Measurements from ENCODE around the gene CCSER1.
"Not testable (repeated sequence)": the region's sequence is repeated elsewhere in the genome, so short reads cannot be mapped to it uniquely, and the experiment has no call there.

Gene CCSER1

DNA sequence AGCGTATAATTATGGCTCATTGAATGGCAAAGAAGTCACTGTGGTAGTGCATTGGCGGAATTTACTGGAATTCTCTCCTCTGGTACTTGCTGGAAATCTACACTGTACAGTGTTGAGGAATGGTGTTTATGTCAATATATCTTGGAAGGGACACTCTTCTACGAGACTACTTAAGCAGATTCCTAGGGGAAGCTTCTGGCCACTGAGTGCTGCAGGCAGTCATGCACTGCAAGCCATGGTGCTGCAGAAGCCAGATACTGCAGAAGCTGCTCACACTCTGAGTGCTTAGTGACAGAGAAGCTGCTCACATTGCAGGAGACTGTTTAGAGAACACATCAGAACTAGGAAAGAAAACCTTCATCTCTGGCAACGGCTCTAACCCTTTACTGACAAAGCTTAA lies 725.0 kb downstream of the CCSER1 start:
- no peak for DNase-seq

DNA sequence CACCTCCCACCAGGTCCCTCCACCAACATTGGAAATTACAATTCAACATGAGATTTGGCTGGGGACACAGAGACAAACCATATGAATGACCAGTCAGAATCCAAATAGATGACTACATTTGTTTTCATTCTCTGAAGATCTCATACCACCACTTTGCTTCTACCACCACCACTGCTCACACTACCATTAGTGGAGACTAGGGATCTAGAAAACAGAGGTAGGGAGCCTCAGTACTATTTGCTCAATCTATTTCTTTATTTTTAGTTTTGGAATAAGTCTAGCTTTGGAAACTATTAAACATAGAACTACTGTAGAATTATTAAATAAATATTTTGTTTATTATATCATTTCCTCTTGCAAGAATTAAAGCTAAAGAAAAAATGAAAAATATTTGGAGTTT lies 727.9 kb downstream of the CCSER1 start:
- no peak for DNase-seq

DNA sequence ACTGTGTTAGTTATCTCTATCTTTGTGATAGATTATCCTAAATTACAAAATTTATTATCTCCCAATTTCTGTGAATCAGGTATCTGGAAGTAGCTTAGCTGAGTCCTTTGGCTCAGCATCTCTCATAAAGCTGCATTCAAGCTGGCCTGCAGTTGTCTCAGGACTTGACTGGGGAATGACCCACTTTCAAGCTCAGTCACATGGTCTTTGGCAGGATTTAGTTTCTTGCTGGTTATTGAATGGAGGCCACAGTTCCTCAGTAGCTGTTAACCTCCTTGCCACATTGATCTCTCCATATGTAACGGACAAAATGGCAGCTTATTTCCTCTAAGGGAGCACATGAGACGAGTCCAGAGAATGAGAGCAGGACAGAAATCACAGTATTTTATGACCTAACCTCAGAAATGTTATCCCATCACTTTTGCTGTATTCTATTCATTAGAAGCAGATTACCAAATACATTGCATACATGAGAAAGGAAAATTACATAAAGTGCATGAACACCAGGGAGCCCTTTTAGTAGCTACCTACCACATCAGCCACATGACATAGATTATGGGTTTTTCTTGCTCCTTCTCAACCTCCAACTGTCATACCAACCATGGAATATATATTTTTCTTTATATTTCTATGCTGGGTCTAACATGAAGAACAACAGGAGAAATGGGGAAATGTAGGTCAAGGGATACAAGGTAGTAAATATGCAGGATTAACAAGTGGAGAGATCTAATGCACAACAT lies 730.1 kb downstream of the CCSER1 start:
- no peak for DNase-seq

DNA sequence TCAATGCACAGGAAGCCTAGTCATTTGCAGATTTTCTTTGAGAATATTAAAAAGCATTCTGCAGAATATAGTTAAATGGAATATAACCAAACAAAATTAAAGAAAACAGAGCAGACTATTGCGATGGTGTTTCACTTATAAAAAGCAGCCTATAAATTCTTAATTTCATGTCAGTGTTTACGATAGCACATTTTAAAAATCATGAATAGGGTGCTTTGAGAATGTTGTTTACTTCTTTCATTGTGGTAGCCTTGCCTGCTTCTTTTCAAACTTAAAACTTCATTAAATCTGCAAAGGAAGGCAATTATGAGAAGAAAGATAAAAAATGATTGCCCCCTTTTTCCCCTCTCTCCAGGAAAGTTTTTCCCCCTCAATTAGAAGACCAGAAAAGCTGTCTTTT lies 748.6 kb downstream of the CCSER1 start:
- DNase-seq, result no peak

DNA sequence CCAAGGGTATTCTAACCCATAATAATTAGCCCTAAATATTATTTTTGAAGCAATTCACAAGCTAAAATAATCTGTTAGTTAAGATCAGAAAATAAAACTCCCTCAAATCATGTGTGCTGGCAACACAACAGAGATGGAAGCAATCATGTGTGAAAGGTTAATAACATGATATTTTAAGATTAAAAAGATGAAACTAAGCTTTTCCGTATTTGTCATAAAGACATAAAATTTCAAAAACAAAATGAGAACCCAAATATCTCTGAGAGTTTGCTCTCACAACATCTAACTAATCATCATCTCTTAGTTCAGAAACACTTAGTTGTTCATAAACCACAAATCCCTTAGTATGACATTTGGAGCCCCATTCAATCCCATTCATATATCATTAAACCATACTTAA lies 749.1 kb downstream of the CCSER1 start:
- no peak for DNase-seq

DNA sequence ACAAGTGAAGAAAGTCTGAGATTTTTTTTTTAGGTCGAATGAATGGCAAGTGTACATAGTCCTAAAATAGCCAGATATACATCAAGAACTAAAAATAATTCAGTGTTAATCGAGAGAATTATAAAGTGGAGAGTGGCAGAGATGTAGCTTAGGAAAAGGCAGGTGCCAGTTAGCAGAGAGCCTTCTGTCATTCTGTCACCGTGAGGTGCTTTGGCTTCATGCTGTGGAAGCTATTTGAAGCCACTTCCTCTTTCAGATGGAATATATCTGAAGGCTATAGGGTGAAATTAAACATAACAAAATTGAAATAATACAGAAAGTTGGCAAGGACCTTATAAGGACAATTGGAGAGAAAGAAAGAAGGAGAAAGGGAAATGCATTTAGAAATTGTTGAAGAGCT lies 756.3 kb downstream of the CCSER1 start:
- DNase-seq, result no peak

DNA sequence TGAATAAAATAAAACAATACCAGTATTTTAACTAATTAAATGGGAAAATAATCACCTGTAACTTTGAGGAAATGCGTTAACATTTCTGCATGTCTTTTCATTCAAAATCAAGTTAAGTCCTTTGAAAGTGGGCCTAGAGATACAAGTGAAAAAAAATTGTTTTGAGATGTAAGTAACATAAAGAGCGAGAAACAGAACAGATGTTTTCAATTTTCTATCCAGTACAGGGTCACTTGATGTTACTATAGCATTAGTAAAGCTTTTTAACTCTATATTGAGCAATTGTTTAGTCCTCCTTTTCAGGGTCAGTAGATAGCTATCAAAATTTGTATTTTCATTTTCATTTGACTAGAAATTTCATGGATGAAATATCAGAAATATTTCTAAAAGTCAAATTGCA lies 761.4 kb downstream of the CCSER1 start:
- DNase-seq, result no peak

DNA sequence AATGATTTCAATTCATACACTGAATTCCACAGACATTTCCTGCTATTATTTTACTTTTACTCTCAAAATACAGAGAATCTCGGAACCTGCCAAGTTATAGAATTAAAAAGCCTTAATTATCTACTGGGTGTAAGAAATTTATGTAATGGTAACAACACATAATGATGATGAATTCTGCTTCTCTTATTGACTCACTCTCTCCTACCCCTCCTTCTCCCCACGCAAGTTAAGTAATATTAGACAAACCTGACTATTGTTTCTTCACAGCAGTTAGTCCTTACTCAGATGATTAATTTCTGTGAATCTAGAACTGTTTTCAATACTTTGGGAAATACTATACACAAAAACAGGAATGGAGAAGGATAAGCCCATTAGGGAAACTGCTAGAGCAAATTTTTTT lies 762.0 kb downstream of the CCSER1 start:
- no peak for DNase-seq

DNA sequence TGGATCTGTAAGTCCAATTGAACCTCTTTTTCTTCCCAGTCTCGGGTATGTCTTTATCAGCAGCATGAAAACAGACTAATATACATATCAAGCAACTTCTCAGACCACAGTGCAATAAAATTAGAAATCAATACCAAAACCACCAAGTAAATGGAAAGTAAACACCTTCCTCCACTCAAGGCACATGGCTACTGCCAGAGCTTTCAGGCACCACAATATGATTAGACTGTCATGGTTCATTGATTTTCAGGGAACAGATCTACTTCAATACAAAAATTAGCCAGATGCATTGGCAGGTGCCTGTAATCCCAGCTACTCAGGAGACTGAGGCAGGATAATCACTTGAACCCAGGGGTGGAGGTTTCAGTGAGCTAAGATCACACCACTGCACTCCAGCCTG lies 776.2 kb downstream of the CCSER1 start:
- DNase-seq, result not testable (repeated sequence)

DNA sequence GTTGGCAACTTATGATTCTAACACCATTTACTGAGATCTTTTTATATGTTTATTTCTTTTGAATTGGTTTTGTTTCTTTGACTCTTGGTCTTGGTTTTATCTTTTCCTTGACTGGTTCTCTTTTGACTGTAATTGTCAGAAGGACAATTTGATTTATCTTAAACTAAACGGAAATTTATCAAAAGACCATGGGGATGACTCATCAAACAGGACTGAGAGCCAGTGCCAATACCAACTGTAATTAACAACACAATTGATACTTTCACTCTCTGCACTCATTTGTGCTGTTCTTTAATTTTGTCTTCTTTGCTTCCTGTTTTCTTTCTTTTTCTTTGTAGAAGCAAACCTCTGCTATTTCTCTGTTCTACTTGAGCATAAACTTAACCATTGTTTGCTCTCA lies 776.8 kb downstream of the CCSER1 start:
- no peak for DNase-seq

DNA sequence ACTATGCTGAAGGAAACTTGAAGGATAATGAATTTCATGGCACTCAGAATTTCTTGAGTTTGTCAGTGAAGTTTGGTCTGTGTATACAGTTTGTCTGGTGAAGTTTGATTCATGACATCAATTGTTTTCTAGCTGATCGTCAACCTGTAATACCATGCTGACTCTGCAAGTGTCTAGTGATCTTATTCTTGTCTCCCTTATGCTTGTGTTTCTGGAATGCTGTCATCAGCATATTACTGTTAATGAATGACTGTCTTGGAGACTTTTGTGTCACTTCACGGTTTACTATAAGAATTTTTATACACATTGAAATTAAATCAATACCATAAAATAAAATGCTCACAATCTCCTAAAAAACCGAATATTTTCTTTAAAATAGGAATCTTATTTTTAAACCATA lies 779.0 kb downstream of the CCSER1 start:
- no peak for DNase-seq

DNA sequence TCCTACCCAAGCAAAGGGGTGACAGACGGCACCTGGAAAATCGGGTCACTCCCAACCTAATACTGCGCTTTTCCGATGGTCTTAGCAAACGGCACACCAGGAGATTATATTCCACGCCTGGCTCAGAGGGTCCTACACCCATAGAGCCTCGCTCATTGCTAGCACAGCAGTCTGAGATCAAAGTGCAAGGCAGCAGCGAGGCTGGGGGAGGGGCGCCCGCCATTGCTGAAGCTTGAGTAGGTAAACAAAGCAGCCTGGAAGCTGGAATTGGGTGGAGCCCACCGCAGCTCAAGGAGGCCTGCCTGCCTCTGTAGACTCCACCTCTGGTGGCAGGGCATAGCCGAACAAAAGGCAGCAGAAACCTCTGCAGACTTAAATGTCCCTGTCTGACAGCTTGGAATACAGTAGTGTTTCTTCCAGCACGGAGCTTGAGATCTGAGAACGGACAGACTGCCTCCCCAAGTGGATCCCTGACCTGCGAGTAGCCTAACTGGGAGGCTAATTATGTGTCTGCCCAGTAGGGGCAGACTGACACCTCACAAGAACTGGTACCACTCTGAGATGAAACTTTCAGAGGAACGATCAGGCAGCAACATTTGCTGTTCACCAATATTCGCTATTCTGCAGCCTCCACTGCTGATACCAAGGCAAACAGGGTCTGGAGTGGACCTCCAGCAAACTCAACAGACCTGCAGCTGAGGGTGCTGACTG lies 784.7 kb downstream of the CCSER1 start:
- DNase-seq, result not testable (repeated sequence)

DNA sequence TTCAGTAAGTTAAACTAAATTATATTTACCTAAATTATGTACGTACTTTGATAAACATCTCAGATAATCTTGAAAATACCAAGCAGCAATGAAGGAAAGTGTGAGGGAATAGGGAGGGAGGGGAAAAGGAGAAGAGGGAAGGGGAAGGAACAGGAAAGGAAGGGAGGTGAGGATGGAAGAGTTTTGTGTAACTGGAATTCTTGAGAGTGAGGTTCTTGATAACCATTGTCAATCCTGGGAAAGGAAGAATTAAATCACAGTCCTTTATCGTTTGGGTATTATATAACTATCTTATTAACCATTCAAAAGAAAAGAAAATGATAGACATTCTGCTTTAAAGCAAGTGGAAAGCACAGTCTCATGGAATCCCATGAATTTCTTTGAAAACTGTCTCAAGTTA lies 795.0 kb downstream of the CCSER1 start:
- DNase-seq, result no peak

DNA sequence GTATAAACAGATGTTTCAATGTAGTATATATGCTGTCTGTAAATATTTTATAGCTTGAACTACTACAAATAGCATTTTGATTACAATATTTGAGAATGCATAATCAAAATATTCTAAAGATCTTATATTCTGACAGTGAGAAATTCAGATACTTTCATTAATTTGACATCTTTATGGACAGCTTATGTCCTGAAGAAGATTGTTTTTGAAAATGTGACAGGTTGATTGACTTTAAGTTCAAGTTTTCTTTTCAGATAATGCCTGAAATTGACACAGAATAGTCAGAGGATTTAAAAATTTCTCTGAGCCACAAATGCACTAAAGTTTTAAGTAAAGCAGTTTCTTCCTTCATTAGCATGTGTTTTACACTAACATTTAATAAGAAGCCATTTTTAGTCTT lies 799.8 kb downstream of the CCSER1 start:
- no peak for DNase-seq

DNA sequence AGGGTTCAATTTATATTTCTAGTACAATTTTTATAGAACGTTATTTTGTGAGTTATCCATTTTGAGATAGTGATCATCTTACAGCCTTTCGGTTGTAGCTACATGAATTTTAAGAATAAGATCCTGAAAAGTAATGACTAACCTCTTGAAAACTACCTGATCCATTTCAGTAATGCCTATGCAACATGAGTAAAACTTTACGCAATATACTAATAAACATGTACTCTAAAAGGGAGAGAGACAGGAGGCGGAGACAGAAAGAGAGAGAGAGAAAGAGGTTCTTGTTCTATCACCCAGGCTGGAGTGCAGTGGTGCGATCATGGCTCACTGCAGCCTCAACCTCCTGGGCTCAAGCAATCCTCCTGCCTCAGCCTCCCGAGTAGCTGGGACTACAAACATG lies 816.1 kb downstream of the CCSER1 start:
- DNase-seq, result no peak

DNA sequence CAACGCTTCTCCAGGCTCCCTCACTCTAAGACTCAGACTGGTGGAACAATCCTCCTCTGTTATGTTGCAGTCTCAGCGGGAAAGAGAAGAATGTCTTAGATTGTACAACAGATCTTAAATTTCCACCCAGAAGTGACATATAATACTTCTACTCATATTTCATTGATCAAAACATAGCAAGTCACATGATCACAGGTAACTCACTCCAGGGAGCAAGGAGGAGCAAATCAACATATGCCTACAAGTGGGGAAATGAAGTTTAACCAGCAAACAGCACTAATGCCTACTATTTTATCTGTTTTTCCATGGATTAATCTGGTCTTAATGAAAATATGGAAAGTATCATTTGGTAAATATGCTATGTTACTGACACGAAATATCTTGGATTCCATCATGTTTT lies 819.8 kb downstream of the CCSER1 start:
- DNase-seq, result no peak

DNA sequence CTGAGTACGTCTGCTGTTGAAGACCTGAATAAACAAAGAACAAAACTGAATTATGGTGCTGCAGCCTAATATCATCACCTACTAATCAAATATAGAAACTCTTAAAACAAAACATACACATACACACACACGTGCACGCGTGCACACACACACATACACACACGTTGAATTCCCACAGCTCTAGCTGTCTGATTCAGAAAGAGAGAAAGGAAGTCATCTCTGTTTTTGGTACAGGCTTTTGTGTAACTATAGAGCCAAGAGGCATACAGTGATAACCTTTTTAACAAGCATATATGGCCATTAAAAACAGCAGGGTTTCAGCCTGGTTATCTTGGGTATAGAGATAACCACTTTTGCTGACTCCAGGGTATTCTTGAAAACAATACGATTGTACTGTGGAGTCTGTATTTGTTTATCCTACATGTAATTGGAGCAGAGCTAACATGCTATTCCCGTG lies 823.2 kb downstream of the CCSER1 start:
- DNase-seq, result no peak

DNA sequence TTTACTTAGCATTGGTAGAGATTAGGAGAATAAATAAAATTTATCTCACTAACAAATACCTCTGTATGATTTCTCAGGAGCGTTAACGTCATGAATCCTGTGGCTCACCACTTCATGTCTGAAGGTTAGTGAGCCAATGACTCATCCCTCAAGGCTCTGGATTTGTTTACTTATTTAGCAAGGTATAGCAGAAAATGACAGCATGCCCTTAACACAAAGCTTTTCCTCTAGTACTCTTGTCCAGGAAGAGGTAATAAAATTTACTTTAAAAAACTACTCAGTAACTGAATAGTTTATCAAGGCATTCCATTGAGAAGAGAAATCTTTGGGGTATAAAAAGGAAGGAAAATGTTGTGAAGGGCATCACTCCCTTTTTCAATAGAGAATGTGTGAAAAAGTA lies 823.8 kb downstream of the CCSER1 start:
- DNase-seq, result no peak

DNA sequence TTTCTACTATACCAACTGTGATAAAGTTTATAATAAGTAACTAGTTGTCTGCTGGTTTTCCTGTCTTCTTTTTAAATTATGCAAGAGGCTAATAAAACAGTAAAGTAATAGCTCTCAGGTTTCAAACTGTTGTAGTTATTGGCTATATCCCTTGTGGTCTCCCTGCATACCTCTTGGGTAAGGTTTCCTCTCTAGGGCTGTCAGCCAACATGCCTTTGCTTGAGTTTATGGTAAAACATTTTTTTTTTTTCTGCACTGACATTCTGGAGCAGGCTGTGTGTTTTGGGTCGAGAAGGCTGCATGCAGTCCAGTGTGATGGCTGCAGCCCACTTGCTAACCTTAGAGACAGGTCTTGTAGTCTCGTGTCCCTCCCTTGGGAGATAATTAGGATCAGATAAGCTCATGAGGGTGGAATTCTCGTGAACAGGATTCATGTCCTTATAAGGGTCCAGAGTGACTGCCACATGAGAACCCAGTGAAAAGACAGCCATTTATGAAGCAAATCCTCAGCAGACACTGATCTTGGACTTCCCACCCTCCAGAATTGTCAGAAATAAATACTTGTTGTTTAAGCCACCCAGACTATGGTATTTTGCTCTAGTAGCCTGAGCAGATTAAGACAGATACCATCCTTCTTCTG lies 831.2 kb downstream of the CCSER1 start:
- DNase-seq, result no peak

DNA sequence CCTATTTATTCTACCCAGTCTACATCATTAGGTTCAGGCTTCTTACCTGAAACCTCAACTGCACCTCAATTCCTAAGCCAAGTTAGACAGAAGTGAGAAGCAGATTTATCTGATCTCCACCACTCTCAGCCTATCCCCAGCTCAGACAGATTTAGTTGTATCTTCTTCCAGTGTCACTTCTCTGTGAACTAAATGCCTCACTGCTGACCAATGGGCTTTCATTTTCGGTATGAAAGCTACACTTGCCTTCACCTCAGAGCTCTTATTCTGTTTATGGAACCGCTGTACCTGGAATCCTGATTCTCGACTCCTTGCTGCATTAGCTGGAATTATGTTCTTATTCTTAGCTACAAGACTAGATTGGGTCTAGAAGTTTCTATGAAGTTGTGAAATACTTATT lies 833.2 kb downstream of the CCSER1 start:
- no peak for DNase-seq

DNA sequence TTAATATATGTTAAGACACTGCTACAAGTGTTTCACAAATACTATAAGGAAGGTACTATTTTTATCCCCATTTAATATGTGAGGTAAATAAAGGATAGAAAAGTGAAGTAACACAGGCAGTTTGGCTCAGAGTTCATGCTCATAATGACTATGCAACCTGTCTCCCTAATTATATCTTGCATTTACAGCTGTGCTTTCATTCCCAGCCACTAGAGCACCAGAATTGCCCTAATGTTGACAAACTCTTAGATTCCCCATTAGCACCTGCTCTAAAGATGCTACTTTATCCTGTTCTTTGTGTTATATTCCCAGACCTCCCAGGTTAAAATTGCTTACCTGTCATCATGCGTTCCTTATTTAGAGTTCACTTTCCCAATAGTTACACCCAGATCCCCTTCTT lies 833.6 kb downstream of the CCSER1 start:
- no peak for DNase-seq

DNA sequence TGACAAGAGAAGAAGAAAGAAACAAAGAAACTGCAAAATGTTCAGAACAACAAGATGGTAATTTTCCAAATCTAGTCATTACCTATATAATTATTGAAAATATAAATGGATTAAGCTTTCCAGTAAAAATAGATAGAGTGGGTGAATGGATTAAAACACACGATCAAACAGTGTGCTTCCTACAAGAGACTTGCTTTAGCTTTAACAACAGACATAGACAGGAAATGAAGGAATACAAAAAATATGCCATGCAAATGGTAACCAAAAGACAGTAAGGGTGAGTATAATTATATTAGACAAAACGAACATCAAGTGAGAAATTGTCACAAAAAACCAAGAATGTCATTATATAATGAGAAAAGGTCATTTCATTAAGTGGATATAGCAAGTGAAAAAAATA lies 842.8 kb downstream of the CCSER1 start:
- no peak for DNase-seq

DNA sequence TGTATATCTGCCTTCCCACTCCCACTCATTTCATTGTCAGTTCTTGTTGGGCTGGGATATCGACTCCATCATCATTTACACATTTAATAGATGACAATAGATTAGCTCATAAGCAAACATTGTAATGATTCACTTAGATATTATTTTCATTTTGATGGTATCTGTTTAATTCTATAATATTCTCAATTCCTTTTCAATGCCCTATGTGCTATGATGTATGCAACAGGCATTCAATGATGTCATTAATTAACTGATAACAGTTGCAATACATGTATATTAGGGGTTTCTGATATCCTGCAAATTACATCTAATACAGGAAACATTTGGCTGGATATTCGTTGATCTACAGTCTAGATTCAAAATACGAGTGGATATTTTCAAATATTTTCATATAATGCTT lies 850.5 kb downstream of the CCSER1 start:
- DNase-seq, result no peak

DNA sequence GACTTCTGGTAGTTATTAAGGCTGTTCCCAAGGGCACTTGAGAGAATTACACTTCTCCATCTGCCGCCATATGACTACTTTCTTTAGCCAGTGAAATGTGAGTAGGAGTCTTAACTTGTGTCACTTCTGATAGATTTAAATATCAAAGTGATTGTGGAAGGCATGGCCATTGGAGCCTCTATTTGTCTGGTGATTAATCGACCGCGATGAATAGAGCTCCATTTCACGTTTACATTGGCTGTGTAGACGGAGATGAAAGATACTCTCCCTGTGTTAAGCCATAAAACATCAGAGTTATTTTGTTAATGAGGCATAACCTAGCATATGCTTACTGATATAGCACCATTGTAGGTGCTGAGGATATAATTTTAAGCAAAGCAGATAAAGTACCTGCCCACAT lies 852.4 kb downstream of the CCSER1 start:
- no peak for DNase-seq
